ENCODE results near the gene C1orf105. TPM values are rescaled to one million over a fixed set of nuclear protein-coding genes. Genes with fewer than 3 reads are reported as not detected.

Gene C1orf105
- polyA plus RNA-seq, 3 donors = 0.17 to 0.44 TPM; not detected in 1

DNA sequence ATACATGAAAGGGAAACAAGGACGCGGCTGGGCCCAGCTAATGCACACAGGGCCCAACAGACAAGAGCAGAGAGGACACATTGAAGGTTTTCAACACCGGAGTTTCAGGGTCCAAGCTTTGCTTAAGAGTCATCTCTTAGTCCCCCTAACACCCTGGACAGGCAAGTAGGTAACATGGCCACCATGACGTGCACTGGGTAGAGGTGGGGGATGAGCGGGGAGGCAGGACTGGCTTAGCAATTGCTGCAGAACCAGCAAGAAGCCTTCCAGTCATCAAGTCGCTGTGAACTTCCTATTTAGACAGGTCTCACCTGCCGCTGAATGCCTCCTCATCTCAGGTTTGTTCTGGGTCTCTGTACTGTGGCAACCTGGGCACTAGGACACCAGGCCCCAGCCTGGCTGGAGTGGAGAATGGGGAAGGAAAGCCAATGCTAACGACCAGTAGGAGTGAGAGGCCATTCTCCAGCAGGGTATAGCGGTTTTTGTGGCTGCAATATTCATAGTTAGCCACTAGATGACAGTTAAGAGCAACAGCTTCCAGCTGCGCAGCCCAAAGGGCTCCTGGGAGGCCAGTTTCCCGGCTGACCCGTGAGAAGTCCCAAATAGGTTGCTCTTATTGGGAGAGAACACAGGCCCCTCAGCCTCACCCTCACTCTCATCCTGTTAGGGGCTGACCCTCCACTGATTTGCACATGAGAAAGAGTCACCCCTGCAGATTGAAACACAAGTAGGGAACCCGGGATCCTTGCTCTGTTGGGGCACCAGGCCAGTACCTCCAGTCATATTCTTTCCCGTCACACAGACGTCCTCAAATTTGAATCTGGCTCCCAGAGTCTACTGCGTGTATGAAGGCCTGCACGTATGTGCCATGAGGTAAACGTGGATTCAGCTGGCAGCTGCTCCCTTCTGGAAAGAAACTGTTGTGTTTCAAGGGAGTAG lies 29.4 kb downstream of the C1orf105 start:
- peak in 2 of 11 donors; percentile 38 for DNase-seq (ENCODE audit: extremely low read depth in 1 of 11, low read depth in 9 of 11, low spot score in 4 of 11)

DNA sequence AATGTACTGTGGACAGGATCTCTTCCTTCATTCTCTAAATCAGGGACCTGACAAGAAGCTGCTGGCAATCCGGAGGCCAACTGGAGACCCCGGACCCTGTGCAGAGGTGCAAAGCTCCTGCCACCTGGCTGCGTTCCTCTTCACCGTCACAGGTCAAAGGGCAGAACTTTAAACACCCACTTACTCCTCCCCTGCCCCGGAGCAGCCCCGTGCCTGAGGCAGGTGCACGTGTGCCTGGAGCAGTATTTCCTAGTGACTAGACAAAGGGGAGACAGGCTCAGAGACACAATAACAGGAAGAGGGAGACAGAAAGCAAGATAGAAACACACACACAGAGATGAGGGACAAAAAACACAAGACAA lies 30.0 kb downstream of the C1orf105 start:
- DNase-seq (ENCODE audit: extremely low read depth in 1 of 11, low read depth in 9 of 11, low spot score in 4 of 11) = peak in 1 of 11 donors; percentile 23

DNA sequence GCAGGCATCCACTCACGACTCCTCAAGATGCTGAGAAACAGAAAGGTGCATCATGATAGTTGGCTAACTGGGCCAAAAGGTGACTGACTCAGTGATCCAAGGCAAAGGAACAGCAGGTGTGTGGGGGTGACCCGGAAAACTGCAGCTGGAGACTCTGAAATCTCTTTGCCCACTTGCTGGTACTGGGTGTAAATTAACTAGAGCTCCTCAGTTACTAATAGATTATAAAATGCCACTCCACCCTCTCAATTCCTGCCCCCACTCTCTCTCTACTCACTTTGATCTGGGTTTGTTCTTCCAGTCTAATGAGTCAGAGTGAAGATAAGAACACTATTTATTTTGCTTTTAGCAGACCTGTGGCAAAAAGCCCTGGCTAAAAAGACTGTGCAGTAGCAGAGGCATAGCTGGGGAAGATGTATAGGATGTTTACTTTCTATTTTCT lies 30.5 kb downstream of the C1orf105 start:
- peak in 2 of 11 donors; percentile 8 to 34 for DNase-seq (ENCODE audit: extremely low read depth in 1 of 11, low read depth in 9 of 11, low spot score in 4 of 11)

GRCh38 chr1:172452536-172453152 lies 32.2 kb downstream of the C1orf105 start:
- DNase-seq (ENCODE audit: extremely low read depth in 1 of 11, low read depth in 9 of 11, low spot score in 4 of 11) = no peak

GRCh38 chr1:172453153-172453545 lies 32.7 kb downstream of the C1orf105 start:
- DNase-seq (ENCODE audit: extremely low read depth in 1 of 11, low read depth in 9 of 11, low spot score in 4 of 11) = no peak

GRCh38 chr1:172453607-172454006 lies 33.1 kb downstream of the C1orf105 start:
- DNase-seq (ENCODE audit: extremely low read depth in 1 of 11, low read depth in 9 of 11, low spot score in 4 of 11) = no peak

GRCh38 chr1:172455451-172455850 lies 35.0 kb downstream of the C1orf105 start:
- no peak for DNase-seq (ENCODE audit: extremely low read depth in 1 of 11, low read depth in 9 of 11, low spot score in 4 of 11)

DNA sequence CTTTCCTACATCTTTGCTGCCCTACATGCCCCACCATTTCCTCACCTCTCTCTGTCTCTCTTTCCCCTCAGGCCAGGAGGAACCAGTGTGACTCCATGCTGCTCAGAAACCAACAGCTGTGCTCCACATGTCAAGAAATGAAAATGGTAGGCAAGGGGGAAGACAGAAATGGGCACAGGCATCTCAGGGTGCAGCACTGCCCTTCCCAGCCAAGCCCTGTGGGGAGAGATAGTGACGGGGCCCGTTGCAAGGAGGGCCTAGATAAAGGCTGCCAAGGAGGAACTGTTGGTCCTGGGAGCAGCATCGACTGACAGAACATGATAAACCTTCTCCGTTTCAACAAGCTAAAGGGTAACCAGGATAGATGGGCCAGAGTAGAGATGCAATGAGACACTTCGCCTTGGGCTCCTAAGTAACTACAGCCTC lies 35.9 kb downstream of the C1orf105 start:
- no peak for DNase-seq (ENCODE audit: extremely low read depth in 1 of 11, low read depth in 9 of 11, low spot score in 4 of 11)

GRCh38 chr1:172457479-172458130 lies 37.1 kb downstream of the C1orf105 start:
- no peak for DNase-seq (ENCODE audit: extremely low read depth in 1 of 11, low read depth in 9 of 11, low spot score in 4 of 11)

DNA sequence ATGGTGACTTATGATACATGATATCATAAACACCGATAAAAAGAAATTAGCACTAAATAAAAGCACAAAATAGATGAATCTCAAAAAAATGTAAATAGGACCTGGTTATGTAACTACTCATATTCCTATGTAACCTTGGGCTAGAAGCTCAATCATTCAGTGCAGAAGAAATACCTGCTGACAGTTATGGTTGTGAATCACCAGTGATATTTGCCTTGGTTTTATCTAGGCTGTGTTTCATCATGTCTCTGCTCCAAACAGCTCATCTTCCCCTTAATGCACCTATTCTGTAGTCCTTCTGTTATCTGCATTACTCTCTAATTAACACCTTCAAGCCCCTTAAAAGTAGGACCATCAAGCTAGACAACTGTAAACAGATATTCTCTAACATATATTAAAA lies 39.7 kb downstream of the C1orf105 start:
- DNase-seq (ENCODE audit: extremely low read depth in 1 of 11, low read depth in 9 of 11, low spot score in 4 of 11) = no peak

DNA sequence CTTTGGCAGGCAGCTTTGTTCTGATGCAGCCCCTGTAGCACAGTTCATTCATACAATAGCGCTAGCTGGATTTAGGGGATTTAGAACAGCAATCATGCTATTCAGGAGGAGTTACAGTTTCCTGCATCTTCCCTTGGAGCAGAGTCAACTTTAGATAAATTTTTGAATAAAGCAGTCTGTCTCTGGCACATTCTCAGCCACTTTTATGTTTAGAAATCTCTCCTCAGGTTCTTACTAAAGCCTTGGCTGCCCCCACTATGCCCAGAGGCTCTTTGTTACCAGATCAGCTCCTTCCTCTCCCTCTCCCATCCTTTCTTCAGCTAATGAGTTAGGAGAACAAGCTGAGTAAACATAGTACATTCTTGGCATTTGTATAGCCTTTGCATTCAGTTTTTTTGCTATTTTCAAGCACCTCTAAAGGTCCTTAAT lies 40.4 kb downstream of the C1orf105 start:
- DNase-seq (ENCODE audit: extremely low read depth in 1 of 11, low read depth in 9 of 11, low spot score in 4 of 11) = no peak

GRCh38 chr1:172465617-172466016 lies 45.1 kb downstream of the C1orf105 start:
- no peak for DNase-seq (ENCODE audit: extremely low read depth in 1 of 11, low read depth in 9 of 11, low spot score in 4 of 11)

GRCh38 chr1:172466795-172467407 lies 46.4 kb downstream of the C1orf105 start:
- DNase-seq (ENCODE audit: extremely low read depth in 1 of 11, low read depth in 9 of 11, low spot score in 4 of 11) = no peak

- no peak for DNase-seq (ENCODE audit: extremely low read depth in 1 of 11, low read depth in 9 of 11, low spot score in 4 of 11)
Observed at GRCh38 chr1:172467446-172467845, 47.0 kb downstream of the C1orf105 start.

DNA sequence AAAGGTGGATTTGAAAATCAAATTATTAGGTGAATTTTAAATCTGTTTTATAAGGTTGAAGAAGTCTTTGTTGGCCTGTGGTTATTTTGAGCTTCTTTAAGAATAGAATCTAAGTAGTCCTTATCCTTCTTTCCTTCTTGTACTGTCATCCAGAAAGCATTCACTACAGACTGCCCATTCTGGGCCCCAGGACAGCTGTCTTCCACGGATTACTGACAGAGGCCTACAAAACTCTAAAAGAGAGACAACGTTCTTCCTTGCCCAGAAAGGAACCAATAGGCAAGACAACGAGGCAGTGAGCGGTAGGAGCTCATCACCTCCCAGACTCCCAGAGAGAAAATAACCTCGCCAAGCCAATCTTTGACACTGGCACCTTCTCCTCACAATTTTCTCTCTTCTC lies 47.8 kb downstream of the C1orf105 start:
- no peak for DNase-seq (ENCODE audit: extremely low read depth in 1 of 11, low read depth in 9 of 11, low spot score in 4 of 11)

- DNase-seq (ENCODE audit: extremely low read depth in 1 of 11, low read depth in 9 of 11, low spot score in 4 of 11) = no peak
Observed at GRCh38 chr1:172469717-172470116, 49.2 kb downstream of the C1orf105 start.

GRCh38 chr1:172470149-172470548 lies 49.7 kb downstream of the C1orf105 start:
- no peak for DNase-seq (ENCODE audit: extremely low read depth in 1 of 11, low read depth in 9 of 11, low spot score in 4 of 11)

GRCh38 chr1:172471666-172472065 lies 51.2 kb downstream of the C1orf105 start:
- DNase-seq (ENCODE audit: extremely low read depth in 1 of 11, low read depth in 9 of 11, low spot score in 4 of 11) = no peak

DNA sequence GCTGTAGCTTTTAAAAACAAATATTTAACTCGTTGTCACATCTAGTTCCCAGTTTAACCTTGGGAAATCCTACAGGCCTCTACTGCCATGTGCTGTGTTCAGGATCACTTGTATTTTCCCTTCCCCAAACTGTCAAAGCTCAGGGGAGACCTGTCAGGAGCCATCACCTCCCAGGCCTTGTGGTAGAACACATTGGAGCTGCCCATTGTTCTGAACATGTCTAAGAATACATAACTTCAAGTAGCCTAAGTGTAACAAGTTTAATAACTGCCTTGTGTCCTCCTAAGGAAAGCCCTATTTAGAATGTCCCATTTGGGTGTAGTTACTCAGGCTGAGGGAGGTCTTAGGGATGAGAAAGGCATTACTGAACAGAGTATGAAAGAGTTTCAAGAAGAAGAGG lies 52.0 kb downstream of the C1orf105 start:
- no peak for DNase-seq (ENCODE audit: extremely low read depth in 1 of 11, low read depth in 9 of 11, low spot score in 4 of 11)

Data from renal cortex interstitium (tissue), 11 donors.